NCI-H774 (cell line): Measurements from ENCODE around the gene HPSE2.

Experiments used
- DNase-seq: peaks from one replicate; lab custom pipeline; 2025; lab: John Stamatoyannopoulos, UW

The HPSE2 gene

DNA sequence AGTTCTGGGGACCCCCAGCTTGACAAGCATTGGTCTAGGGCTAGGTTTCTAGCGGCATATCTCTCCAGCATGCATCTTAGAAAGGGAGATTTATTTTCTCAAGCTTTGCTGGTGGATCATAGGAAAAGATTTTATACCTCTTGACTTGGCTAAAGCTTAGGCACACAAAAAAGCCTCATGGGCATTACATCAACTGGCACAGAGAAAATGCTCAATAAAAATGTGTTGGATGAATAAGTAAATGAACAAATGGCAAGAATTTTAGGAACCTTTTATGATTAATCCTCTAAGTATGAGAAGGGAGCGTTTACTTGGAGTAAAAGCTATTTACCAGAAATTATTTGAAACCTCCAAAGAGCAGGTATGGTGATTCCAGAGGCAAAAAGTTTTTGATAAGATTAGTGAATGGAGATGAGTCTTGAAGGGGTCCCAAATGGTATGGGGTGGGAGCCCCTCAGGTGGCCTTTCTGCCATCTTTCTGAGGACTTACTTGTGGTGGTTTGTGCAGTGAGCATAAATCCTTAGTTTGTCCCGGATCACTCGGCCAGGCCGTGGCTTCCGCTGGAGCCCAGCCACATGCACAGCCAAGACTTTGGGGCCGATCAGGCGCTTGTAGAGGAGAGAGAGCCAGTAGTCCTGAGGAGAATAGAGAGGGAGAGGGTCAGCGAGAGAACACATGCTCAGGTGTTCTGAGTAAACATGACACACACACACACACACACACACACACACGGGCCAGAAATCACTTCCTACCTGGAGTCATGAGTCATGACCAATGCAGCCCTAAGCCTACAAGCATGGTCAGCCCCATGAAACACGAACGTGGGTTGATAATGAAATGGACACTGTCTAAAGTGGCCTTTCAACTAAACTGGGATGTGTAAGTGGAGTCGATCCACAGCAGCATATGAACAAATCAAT, 745.8 kb downstream of the HPSE2 start:
- no peak for DNase-seq

DNA sequence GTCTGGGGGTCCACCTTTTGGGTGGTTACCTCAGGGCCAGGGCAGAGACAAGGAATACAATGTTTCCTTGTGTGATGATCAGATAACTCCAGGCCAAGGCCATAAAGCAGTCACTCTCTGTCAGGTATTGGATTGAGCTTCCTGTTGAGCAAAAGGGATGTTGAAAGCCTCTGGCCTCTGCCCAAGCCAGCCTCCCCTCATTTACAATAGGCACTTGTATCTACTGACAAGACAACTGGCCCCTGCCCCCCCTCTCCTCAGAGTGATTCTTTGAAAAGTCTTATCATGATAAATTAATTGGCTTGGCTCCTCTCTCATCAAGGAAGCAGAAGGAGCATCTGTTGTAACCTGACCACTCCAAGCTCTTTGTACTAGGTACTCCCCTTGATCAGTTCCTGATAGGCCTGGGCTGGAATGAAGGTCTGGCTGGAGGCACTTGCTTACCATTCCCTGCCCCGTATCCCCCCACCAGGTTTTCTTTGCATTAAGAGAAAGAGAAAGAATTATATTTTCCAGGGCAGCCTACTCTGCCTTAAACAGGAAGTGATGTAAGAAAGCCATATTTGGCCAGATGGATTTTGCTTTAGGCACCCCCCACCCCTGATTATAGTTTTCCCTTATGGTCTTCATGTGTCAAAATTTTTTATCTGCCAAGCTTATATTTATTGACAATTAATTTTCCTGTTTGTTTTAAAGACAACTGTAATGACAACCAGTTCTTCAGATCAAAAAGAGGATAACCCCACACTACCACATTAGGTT, 746.8 kb downstream of the HPSE2 start:
- DNase-seq = no peak

- no peak for DNase-seq
These were observed 748.0 kb downstream of the HPSE2 start for GRCh38 chr10:98487649-98488048.

DNA sequence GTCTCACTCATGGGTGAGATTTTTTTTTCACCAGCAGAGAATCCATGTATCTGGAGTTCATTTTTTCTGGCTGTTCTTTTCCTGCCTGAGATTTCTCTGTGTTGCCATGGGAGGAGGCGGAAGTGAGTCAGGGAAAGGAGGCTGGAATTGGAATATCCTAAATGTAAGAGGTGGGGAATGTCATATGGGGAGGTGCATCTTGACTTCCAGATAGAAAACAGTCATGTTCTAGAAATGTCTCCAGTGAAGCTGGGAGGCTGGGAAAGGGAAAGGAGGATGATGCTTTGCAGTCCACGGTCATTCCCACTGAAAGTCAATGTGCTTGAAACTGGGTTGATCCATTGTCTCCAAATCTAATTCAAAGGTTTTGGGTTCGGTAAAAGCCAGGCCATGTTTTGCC, 749.2 kb downstream of the HPSE2 start:
- no peak for DNase-seq

GRCh38 chr10:98485959-98486358, 749.7 kb downstream of the HPSE2 start:
- no peak for DNase-seq

DNA sequence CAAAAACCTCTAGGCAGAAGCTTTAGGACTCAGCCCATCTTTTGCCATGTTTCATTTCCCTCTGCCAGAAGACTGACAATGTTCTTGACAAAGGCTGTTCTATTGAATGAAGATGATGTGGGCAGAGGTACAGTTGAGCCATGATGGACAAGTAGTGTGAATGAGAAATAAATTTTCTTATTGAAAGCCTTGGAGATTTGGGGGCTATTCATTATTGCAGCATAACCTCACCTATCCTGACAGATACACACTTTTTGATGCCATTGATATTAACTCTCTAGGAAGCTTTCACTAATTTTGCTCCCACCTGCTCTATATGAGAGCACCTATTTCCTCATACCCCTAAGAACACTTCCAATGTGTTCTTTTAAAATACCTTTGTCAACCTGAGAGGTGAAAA, 752.0 kb downstream of the HPSE2 start:
- no peak for DNase-seq

DNA sequence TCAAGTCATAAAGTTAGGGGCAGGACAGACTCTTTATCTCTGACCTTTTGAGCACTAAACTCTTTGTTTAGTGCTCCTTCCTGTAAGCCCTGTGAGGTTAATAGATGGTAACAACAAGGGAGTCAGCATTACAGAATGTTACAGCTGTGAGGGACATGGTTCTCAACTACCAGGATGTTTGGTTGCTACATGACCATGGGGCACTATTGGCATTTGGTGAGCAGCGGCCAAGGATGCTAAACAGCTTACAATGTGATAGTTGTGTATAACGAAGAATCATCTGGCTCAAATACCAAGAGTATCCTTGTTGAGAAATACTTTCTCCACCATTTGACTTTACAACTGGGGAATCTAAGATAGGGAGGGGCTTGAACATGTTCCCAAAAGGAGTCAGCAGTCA, 753.6 kb downstream of the HPSE2 start:
- no peak for DNase-seq

DNA sequence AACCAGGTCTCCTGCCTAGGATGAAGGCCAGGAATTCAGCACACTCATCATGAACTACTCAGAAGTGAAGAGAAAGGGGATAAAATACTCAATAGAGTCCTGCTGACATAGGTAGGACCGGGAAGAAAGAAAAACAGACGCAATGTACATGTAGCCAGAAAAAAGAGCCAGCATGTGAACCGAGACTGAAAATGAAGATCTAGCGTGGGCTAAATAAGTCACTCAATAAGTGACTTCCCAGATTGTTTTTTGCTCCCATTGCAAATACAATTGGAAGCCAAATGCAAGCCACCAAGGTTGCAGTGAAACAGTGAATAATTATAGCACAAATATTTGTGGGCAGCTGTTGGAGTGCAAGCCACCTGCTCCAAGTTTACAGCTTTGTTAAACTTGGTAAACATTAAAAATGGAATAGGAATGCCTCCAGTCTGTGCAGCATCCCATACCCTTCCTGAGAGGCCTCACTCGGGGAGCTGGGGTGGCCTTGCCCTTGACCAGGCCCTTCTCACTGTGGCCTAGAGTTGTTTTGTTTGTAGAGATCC, 754.2 kb downstream of the HPSE2 start:
- no peak for DNase-seq

DNA sequence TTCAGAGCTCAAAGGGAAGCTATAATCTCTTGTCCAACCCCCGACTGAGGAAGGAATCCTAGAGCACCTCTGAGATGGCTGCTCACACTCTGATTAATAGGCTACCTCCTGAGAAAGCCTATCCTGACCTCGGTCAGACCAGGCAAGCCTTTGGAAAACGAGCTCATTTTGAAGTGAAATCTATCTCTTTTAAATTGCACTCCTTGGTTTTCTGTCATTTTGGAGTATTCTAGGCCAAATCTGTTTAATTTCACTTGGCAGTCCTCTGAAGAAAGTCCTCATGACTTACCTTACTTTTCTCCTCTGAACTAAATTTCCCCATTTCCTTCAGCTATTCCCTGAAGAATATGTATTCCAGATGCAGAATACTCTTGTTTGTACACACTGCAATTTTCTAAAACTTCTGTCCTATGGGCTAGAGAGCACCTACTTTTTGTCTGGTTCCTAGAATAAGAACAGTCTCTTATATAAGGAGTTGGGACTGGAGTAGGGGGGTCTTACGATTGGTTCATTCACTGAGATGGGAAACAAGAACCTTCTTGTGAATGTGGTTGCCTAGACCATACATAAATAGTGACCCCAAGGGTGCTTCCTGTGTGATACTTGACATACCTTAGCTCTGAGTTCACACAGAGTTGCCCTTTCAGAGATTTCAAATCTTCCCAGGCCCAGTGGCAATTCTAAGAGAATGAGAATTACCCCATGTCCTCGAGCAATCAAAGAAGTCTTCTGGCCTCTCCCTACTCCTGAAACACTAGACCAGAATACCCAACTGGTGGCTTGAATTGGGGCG, 757.0 kb downstream of the HPSE2 start:
- DNase-seq = no peak

DNA sequence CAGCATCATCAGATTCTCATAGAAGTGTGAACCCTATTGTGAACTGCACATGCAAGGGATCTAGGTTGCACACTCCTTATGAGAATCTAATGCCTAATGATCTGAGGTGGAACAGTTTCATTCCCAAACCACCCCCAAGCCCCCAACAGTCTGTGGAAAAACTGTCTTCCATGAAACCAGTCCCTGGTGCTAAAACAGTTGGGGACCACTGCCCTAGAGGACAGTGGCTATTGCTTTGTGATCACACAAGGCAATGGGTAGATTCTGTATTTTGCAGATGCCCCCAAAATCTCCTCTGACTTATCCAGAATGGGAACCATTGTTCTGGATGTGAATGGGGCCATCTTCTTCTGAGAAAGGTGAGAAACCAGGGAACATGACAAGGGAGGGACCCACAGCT, 757.8 kb downstream of the HPSE2 start:
- DNase-seq = no peak

GRCh38 chr10:98474628-98475027, 761.0 kb downstream of the HPSE2 start:
- no peak for DNase-seq

- DNase-seq = no peak
These were observed 763.5 kb downstream of the HPSE2 start for GRCh38 chr10:98472196-98472595.

DNA sequence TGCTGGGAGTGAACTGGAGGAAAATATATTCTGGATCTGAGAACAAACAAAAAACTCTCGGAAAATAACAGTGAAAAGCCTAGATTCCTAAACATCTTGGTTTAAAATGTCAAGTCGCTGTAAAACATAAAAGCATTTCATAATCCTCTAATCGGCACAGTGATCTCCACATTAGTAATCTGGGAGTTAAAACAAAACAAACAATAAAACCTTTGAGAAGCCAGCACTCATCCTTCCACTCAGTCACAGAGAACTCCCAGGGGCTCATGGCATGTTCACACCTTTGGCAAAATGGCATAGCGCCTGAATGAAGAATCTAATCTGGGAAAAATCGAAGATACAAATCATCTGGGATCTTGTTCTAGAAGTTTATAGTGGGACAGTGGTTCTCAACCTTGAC, 764.8 kb downstream of the HPSE2 start:
- no peak for DNase-seq

GRCh38 chr10:98469001-98469931, 766.4 kb downstream of the HPSE2 start:
- no peak for DNase-seq

DNA sequence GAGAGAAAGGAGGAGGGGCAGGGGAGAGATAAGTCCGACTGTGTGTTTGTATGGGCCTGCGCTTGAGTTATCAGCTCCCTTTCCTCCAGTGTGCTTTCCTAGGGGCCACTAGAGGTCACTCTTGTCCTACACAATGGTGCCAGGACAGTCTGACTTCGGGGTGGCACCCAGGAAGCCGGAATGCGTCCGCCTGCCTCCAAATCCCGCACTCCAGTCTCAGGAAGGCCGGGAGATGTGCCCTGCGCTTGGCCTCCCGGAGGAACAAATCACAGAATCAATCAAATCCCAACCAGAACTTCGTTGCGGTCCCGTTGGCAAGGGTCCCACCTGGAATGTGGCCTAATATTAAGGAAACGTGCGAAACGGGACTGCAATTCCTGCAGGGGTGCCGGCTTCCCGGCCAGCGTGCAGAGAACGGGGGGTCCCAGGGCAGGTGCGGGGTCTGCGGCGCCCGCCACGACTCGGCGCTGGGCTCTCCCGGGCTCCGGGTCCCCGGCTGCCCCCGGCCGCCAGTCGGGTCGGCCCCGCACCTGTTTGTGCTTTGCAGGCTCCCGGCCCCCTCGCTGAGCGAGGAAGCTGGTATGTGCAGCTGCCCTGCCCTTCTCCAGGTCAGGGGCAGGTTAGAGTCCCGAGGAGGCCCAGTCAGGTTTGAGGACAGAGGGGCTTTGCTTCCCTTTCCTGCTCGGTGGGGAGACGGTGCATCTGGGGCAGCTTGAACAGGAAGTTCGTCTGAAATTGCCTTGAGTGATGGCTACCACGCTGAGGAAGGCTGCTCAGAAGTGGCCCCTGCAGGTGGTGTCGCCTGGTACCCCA, 767.9 kb downstream of the HPSE2 start:
- peak; percentile 50 for DNase-seq

GRCh38 chr10:98466861-98467505, 768.7 kb downstream of the HPSE2 start:
- no peak for DNase-seq

DNA sequence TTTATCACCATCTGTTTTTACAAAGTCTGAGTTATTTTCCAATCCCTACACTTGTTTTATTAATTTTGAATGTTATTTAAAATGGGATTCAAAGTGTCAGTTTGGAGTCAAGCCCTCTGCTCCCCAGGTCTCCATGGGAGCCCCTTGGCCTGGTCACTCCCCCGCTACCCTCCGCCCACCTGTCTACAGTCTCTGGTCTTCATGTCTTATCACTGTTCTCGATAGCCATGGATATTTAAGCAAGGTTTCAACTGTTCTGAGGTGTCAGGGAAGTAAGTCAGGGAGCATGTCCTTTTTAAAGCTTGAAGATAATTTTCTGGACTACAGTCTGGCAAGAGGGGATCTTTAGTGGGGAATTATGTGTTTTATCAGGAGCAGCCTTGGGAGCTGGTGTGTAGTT, 769.8 kb downstream of the HPSE2 start:
- DNase-seq = no peak

DNA sequence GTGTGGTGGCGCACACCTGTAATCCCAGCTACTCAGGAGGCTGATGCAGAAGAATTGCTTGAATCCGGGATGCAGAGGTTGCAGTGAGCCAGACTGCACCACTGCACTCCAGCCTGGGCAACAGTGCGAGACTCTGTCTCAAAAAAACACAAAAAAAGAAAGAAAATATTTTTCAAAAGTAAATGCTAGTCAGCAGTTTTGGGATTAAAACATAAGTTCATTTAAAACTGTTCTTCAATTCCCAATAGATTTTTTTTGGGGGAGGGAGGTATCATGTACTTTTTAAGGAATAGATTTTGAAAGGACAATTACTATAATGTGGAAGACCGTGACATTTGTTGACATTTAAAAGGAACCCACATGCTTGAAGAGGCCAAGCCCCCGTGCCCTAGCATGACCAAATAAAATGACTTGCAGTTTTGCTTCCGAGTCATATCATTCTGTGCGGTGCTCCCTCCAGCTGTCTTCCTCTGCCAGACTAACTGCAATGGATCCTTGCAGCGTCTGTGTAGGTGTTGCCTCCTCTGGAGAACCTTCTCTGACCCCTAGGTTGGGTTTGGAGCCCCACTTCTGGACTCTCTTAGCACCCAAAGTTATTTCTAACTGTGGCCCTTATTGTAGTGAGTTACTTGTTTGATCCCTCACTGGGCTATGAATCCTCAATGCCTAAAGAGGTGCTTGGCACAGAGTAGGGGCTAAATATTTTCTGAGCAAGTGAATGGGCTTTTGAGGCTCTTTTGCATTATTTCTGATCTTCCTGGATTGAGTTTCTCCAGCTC, 771.5 kb downstream of the HPSE2 start:
- DNase-seq = no peak

- DNase-seq = no peak
These were observed 772.6 kb downstream of the HPSE2 start for GRCh38 chr10:98463016-98463415.
